Placental pericyte (primary cell): ENCODE data around the gene EFR3B. TPM values are rescaled to one million over a fixed set of nuclear protein-coding genes. Genes with fewer than 3 reads are reported as not detected.

ENCODE experiments used
- small RNA-seq: library from RNA; depleted of rRNA; stranded (forward); fragments of <200 nt; gene quantifications from one replicate; pipeline ENCODE3, GENCODE V24; 2012; ENCODE audit warnings: low replicate concordance
- total RNA-seq: library from RNA; depleted of rRNA; stranded (reverse); fragments of >200 nt; gene quantifications from 2 replicates; pipeline ENCODE4 v1.2.3, GENCODE V29; 2012

Gene EFR3B, protein sequence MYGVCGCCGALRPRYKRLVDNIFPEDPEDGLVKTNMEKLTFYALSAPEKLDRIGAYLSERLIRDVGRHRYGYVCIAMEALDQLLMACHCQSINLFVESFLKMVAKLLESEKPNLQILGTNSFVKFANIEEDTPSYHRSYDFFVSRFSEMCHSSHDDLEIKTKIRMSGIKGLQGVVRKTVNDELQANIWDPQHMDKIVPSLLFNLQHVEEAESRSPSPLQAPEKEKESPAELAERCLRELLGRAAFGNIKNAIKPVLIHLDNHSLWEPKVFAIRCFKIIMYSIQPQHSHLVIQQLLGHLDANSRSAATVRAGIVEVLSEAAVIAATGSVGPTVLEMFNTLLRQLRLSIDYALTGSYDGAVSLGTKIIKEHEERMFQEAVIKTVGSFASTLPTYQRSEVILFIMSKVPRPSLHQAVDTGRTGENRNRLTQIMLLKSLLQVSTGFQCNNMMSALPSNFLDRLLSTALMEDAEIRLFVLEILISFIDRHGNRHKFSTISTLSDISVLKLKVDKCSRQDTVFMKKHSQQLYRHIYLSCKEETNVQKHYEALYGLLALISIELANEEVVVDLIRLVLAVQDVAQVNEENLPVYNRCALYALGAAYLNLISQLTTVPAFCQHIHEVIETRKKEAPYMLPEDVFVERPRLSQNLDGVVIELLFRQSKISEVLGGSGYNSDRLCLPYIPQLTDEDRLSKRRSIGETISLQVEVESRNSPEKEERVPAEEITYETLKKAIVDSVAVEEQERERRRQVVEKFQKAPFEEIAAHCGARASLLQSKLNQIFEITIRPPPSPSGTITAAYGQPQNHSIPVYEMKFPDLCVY
- 0.44 and 0.57 TPM in 2 replicates for total RNA-seq

GRCh38 chr2:25041928-25042320 lies at the start of gene EFR3B:
Gene EFR3B, plus strand, starts transcription at chr2:25042076. Its CDS starts 237 bp downstream, at chr2:25042313.

GRCh38 chr2:25168256-25169072 lies 126.6 kb downstream of the EFR3B start, which contains the start of gene POMC:
Gene POMC, minus strand, starts transcription at chr2:25168580. Its CDS starts 3,808 bp downstream, at chr2:25164772.

Small RNA genes within 50 kb of the gene (small RNA-seq; reads per million reads assigned to genes)
- gene RF00019 (not detected), gene RN7SL856P (not detected)

Other genes with a start within 250 kb of the EFR3B start
- gene PTRHD1, start 248.7 kb upstream of the EFR3B start, total RNA-seq: 18.6 and 33.7 TPM in 2 replicates
- gene CENPO, start 248.7 kb upstream of the EFR3B start, total RNA-seq: 7.0 and 63.0 TPM in 2 replicates
- gene ADCY3, start 121.8 kb upstream of the EFR3B start, total RNA-seq: 57.6 and 60.0 TPM in 2 replicates
- gene DNAJC27, start 70.1 kb upstream of the EFR3B start, total RNA-seq: 4.7 and 7.7 TPM in 2 replicates
- gene POMC, start 126.5 kb downstream of the EFR3B start, total RNA-seq: 0.22 TPM in 1 of 2 replicates, not detected in the other